ENCODE data around the gene PDGFA. TPM values are rescaled to one million over a fixed set of nuclear protein-coding genes. Genes with fewer than 3 reads are reported as not detected.
"Not testable (repeated sequence)": the region's sequence is repeated elsewhere in the genome, so short reads cannot be mapped to it uniquely, and the experiment has no call there.

The PDGFA gene
- total RNA-seq, 1 donor from 2014 or later = 65.6 TPM

GRCh38 chr7:553636-554111 lies 34.0 kb upstream of the PDGFA start:
- no peak for DNase-seq (ENCODE audit: low read depth)
- Histone ChIP-seq H3K27me3 (ENCODE audit: control insufficient read depth, insufficient read depth, low read length) (peaks cover 18% of the 10 kb centered on the region), H3K4me3 (ENCODE audit: low read depth, low read length) (no peak overlapping the region), H3K36me3 (ENCODE audit: control insufficient read depth, insufficient read depth, low read length) (no peaks in the 10 kb centered on the region)
- TF ChIP-seq CTCF (IDR thresholded peaks at IDR 0.05; ENCODE audit: insufficient read depth, low read length, poor library complexity, severe bottlenecking) = no peak

- TF ChIP-seq CTCF (IDR thresholded peaks at IDR 0.05; ENCODE audit: insufficient read depth, low read length, poor library complexity, severe bottlenecking) = no peak
- no peak for DNase-seq (ENCODE audit: low read depth)
- Histone ChIP-seq H3K4me3 (ENCODE audit: low read depth, low read length) (no peak overlapping the region), H3K27me3 (ENCODE audit: control insufficient read depth, insufficient read depth, low read length) (peaks cover 18% of the 10 kb centered on the region), H3K36me3 (ENCODE audit: control insufficient read depth, insufficient read depth, low read length) (no peaks in the 10 kb centered on the region)
Observed at GRCh38 chr7:552868-553635, 33.4 kb upstream of the PDGFA start.

- H3K36me3 ChIP-seq (ENCODE audit: control insufficient read depth, insufficient read depth, low read length); H3K4me3 ChIP-seq (ENCODE audit: low read depth, low read length); DNase-seq (ENCODE audit: low read depth): not testable (repeated sequence)
- peaks cover 18% of the 10 kb centered on the region for H3K27me3 ChIP-seq (ENCODE audit: control insufficient read depth, insufficient read depth, low read length)
Observed at GRCh38 chr7:552151-552867, 32.7 kb upstream of the PDGFA start.

- not testable (repeated sequence) for DNase-seq (ENCODE audit: low read depth); H3K4me3 ChIP-seq (ENCODE audit: low read depth, low read length); H3K36me3 ChIP-seq (ENCODE audit: control insufficient read depth, insufficient read depth, low read length)
- peaks cover 12% of the 10 kb centered on the region for H3K27me3 ChIP-seq (ENCODE audit: control insufficient read depth, insufficient read depth, low read length)
Observed at GRCh38 chr7:551615-551970, 31.9 kb upstream of the PDGFA start.

- no peaks in the 10 kb centered on the region for H3K36me3 ChIP-seq (ENCODE audit: control insufficient read depth, insufficient read depth, low read length)
- H3K27me3 ChIP-seq (ENCODE audit: control insufficient read depth, insufficient read depth, low read length) = peaks cover 11% of the 10 kb centered on the region
- DNase-seq (ENCODE audit: low read depth) = no peak
- TF ChIP-seq CTCF (IDR thresholded peaks at IDR 0.05; ENCODE audit: insufficient read depth, low read length, poor library complexity, severe bottlenecking) = no peak
- H3K4me3 ChIP-seq (ENCODE audit: low read depth, low read length) = no peak overlapping the region
Observed at GRCh38 chr7:550881-551614, 31.4 kb upstream of the PDGFA start.

- TF ChIP-seq CTCF (IDR thresholded peaks at IDR 0.05; ENCODE audit: insufficient read depth, low read length, poor library complexity, severe bottlenecking) = no peak
- no peak overlapping the region for H3K4me3 ChIP-seq (ENCODE audit: low read depth, low read length)
Observed at GRCh38 chr7:549891-550625, 30.4 kb upstream of the PDGFA start.

More at GRCh38 chr7:549891-550625, 30.4 kb upstream of the PDGFA start:
- no peak for DNase-seq (ENCODE audit: low read depth)
- Histone ChIP-seq H3K36me3 (ENCODE audit: control insufficient read depth, insufficient read depth, low read length) (no peaks in the 10 kb centered on the region), H3K27me3 (ENCODE audit: control insufficient read depth, insufficient read depth, low read length) (peaks cover 11% of the 10 kb centered on the region)
